HG03039 (cell line): ENCODE data around the gene GSPT1.
"Not testable (repeated sequence)": the region's sequence is repeated elsewhere in the genome, so short reads cannot be mapped to it uniquely, and the experiment has no call there.

ENCODE experiments used
- ATAC-seq: cut with Tn5 transposase; IDR thresholded peaks from one replicate; pipeline ENCODE4 v1.9.1; 2021; ENCODE audit warnings: mild to moderate bottlenecking, moderate library complexity; ENCODE audit not compliant: unreplicated experiment

The GSPT1 gene

GRCh38 chr16:11862489-11862888 is 53.3 kb downstream of the GSPT1 start:
- no peak for ATAC-seq

GRCh38 chr16:11857161-11857560 is 58.6 kb downstream of the GSPT1 start:
- no peak for ATAC-seq

GRCh38 chr16:11852092-11852809 is 63.5 kb downstream of the GSPT1 start:
- no peak for ATAC-seq

- peak; percentile 80 for ATAC-seq
Observed at GRCh38 chr16:11851294-11852091, 64.3 kb downstream of the GSPT1 start, which contains the start of gene RSL1D1. RSL1D1 (minus strand) TSS chr16:11851542; CDS start chr16:11851512, 30 bp downstream.

- ATAC-seq = no peak
Observed at GRCh38 chr16:11848842-11849241, 66.9 kb downstream of the GSPT1 start.

- ATAC-seq = no peak
Observed at GRCh38 chr16:11844499-11844898, 71.3 kb downstream of the GSPT1 start.

GRCh38 chr16:11843861-11844260 is 71.9 kb downstream of the GSPT1 start:
- no peak for ATAC-seq

GRCh38 chr16:11843206-11843605 is 72.5 kb downstream of the GSPT1 start:
- ATAC-seq = no peak

GRCh38 chr16:11841026-11841425 is 74.7 kb downstream of the GSPT1 start:
- ATAC-seq = no peak

- no peak for ATAC-seq
Observed at GRCh38 chr16:11836650-11837244, 79.0 kb downstream of the GSPT1 start.

GRCh38 chr16:11835891-11836649 is 79.7 kb downstream of the GSPT1 start:
- ATAC-seq = no peak

GRCh38 chr16:11835309-11835708 is 80.4 kb downstream of the GSPT1 start:
- ATAC-seq = no peak

GRCh38 chr16:11833951-11834695 is 81.6 kb downstream of the GSPT1 start:
- no peak for ATAC-seq

- ATAC-seq = no peak
Observed at GRCh38 chr16:11828696-11829095, 87.1 kb downstream of the GSPT1 start.

GRCh38 chr16:11825520-11826165 is 90.1 kb downstream of the GSPT1 start:
- not testable (repeated sequence) for ATAC-seq

GRCh38 chr16:11824362-11824761 is 91.4 kb downstream of the GSPT1 start:
- no peak for ATAC-seq

- not testable (repeated sequence) for ATAC-seq
Observed at GRCh38 chr16:11823645-11824044, 92.1 kb downstream of the GSPT1 start.

GRCh38 chr16:11819798-11820197 is 96.0 kb downstream of the GSPT1 start:
- no peak for ATAC-seq

- ATAC-seq = not testable (repeated sequence)
Observed at GRCh38 chr16:11818970-11819369, 96.8 kb downstream of the GSPT1 start.
